Measurements from ENCODE around the gene LCN2.

LCN2 gene

DNA sequence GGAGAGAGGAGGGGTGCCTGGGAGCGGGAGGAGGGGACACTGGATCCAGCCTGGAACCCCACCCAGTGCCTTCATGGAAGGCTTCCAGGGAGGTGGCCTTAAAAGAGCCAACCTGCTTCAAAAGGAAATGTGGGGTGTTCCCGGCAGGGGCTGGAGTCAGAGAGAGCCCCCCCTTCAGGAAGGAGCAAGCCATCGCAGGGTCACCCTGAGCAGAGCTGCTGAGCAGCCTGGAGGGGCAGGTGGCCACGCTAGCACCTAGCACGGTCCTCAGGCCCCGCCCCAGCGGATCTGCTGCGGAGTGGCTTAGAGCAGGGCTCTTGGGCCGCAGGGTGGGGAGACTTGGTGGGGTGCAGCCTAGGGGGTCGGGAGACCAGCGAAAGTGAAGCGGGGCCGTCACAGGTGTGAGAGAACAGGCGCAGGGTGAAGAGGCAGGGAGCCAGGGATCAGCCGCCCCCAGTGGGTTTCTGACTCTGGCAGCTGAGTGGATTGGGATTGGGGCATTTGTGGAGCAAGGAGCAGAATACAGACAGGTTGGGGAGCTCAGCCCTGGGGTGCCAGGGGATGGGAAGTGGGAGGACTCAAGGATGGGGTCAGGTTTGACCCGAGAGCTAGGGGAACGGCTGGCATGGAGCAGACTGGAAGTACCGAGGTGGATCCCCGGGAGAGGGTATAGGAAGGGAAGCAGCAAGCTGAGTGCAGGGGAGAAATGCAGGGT lies 1.5 kb downstream of the LCN2 start:
- no peak for DNase-seq (ENCODE audit: low spot score)

- peak; percentile 61 for DNase-seq (ENCODE audit: low spot score)
Measured at GRCh38 chr9:128151309-128152132, 2.3 kb downstream of the LCN2 start.

- DNase-seq (ENCODE audit: low spot score) = peak; percentile 53
Measured at GRCh38 chr9:128152133-128153059, 3.1 kb downstream of the LCN2 start.

- peak; percentile 61 for DNase-seq (ENCODE audit: low spot score)
Measured at GRCh38 chr9:128153060-128153946, 4.0 kb downstream of the LCN2 start.

GRCh38 chr9:128153947-128154695 lies 4.9 kb downstream of the LCN2 start:
- DNase-seq (ENCODE audit: low spot score) = peak; percentile 44

DNA sequence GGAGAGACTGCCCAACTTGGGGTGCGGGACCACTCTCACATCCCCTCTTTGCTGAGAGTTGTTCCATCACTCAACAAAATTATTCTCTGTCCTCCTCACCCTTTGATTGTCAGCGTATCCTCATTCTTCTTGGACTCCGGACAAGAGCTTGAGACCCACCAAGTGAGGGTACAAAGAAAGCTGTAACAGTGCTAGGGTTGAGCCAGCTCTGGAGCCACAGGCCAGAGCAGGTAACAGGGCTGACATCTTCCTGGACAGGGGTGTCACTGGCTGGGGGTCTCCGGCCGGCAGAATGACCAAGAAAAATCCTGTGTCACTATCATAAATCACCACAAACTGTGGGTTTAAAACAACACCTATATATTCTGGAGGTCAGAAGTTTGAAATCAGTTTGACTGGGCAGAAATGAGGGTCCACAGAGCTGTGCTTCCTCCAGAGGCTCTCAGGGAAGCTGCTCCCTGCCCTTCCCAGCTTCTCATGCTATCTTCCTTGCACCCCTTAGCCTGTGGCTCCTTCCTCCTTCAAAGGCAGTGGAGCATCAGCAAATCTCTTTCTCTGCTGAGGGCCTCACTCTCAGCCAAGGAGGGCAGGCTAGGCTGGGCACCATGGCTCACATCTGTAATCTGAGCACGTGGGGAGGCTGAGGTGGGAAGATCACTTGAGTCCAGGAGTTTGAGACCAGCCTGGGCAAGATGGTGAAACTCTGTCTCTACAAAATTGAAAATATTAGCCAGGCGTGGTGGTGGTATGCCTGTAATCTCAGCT lies 6.7 kb downstream of the LCN2 start:
- DNase-seq (ENCODE audit: low spot score) = no peak

DNA sequence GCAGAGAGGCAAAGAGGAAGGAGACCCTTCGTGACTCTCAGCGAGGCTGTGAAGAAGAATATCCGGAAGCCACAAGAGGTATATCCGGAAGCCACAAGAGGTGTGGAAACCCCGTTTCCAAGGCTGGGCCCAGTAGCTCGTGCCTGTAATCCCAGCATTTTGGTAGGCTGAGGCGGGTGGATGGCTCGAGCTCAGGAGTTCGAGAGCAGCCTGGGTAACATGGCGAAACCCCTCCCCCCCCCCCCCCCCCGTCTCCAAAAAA lies 10.2 kb downstream of the LCN2 start:
- no peak for DNase-seq (ENCODE audit: low spot score)

DNA sequence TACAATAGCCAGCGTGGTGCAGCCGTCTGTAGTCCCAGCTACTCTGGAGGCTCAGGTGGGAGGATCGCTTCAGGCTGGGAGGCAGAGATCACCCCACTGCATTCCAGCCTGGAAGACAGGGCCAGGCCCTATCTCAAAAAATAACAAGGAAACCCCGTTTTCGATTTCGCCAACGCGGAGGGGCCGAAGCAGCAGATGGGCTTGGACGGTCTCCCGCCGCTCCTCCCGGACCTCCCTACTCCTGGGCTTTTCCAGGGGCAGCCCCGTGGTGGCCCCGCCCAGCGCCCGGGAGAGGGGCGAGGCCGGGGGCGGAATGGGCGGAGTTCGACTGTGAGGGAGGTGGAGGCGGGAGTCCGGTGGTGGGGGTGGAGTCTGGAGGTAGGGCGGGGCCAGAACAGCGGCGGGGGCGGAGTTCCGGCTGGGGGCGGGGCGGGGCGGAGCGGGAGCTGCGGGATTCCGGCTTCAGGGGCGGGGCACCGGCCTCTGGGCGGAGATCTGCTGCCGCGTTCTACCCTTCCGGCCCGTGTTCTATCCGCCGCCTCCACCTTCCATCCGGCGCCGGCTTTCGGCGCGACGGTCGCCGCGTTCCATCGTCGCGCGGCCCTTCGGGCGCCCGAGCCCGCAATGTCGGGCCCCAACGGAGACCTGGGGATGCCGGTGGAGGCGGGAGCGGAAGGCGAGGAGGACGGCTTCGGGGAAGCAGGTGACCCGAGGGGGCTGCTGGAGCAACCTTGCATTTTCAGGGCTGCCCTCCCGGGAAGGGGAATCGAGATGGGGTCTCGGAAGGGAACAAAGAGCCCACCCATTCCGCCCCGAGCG lies 10.7 kb downstream of the LCN2 start, which contains the start of gene BBLN:
Gene BBLN, plus strand, starts transcription at position 482 of the 819 bp plus-strand sequence. Its CDS starts 143 bp downstream, at position 625.
- peak; percentile 98 for DNase-seq (ENCODE audit: low spot score)

GRCh38 chr9:128160603-128160987 lies 11.3 kb downstream of the LCN2 start:
- no peak for DNase-seq (ENCODE audit: low spot score)

GRCh38 chr9:128161215-128161902 lies 12.1 kb downstream of the LCN2 start:
- DNase-seq (ENCODE audit: low spot score) = no peak

DNA sequence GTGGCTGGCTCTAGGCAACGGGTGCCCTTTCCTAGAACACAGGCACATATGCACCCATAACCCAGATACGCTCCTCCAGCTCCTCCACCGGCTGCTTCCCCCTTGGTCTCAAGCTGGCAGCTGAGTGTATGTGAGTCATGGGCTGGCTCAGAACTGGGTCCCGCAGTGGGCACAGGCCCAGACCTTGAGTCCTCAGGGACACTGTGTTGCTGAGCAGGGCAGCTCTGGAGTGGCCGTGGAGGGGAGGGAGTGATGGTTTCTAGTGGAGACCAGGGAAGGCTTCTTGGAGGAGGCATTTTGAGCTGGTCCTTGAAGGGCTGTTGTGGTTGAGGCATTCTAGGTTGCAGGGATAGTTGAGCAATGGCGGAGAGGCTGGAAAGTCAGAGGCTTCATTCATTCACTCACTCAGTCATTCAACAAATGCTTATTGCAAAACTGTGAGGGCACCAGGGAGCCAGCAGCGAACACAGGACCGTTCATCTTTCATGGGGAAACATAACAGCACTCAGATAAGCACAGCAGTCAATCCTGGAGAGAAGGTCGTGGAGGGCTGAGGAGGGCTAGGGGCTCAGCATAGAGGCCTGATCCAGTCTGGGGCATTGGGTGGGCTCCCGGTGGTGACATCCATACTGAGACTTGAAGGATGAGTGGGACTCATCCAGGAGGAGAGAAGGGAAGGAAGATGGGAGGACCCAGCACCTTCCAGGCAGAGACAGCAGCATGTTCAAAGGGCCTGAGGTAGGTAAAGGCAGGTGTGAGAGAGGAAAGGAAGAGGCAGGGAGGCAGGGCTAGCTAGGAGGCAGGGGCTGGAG lies 13.2 kb downstream of the LCN2 start:
- peak; percentile 57 for DNase-seq (ENCODE audit: low spot score)

DNA sequence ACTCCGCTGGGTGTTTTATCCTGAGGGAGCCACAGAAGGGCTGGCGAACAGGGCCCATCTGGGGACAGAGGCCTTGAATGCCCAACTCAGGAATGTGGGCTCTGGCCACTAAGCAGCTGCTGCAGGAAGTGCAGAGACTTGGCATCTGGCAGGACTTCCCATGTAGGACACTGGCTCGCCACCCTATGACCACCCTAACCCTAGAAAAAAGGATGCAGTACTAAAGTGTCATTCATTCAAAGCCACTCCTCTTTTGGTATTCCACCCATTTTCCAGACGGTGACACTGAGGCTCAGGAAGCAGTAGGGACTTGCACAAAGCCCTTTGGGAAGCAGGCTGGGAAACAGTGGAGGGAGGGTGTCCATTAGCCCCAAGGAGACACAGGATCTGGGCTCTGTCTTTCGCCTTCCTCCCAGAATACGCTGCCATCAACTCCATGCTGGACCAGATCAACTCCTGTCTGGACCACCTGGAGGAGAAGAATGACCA lies 13.8 kb downstream of the LCN2 start:
- DNase-seq (ENCODE audit: low spot score) = peak; percentile 53

DNA sequence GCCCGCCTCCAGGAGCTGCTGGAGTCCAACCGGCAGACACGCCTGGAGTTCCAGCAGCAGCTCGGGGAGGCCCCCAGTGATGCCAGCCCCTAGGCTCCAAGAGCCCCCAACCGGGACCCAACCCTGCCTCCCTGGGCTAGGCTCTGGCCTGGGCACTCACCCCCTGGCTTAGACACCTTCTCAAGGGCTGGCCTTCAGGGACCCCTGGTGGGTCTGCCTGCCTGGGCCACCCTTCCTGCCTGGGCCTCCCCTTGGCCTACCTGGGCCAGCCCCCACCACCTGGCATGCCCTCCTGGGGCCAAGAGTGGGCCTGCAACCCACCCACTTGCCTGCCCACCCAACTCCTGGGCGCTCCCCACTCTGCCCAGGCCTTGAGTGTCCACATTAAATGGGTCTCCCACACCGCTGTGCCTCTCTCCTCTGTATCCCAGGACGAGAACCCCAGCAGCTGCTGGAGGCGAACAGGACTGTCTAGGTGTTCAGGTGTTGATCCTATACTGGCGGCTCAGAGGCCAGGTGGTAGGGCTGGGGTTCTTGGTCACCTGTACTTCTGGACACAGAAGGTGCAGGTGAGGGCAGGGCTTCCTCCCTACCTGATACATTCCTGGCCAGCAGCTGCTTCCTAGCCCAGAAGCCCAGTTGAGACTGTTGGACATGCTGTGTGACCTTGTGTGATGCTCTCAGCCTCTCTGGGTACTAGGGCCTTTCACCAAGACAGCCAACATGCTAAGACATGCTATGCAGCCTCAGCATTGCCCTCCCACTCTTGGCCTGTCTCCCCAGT lies 14.5 kb downstream of the LCN2 start:
- DNase-seq (ENCODE audit: low spot score) = peak; percentile 50

GRCh38 chr9:128164307-128164885 lies 15.1 kb downstream of the LCN2 start:
- no peak for DNase-seq (ENCODE audit: low spot score)

- peak; percentile 64 for DNase-seq (ENCODE audit: low spot score)
Measured at GRCh38 chr9:128166169-128166568, 16.9 kb downstream of the LCN2 start.

DNA sequence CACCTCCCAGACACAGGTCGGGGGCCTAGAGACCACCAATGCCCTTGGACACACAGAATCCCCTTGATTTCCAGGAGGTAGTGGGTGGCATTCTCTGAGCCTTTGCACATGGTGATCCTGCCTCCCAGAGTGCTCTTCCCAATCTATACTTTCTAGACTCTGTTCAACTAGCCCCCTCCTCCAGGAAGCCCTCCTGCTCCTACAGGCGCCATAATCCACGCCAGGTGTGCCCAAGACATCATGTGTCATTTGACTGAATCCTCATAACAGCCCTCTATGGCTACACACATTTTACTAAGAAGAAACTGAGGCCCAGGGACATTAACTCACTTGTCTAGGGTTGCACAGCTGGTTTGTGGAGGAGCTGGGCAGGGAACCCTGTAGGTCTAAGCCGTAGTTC lies 18.0 kb downstream of the LCN2 start:
- DNase-seq (ENCODE audit: low spot score) = no peak

Measured in left forelimb (tissue), 1 donor.